HT-29 (cell line): Measurements from ENCODE around the gene DCUN1D3. TPM values are rescaled to one million over a fixed set of nuclear protein-coding genes. Genes with fewer than 3 reads are reported as not detected.

Source experiments
- DNase-seq: peaks from one replicate; pipeline ENCODE4 v3.0.0-alpha.2; 2015; ENCODE audit warnings: low spot score
- total RNA-seq: library from RNA; depleted of rRNA; stranded (reverse); fragments of >200 nt; shearing (Covaris generic); gene quantifications from 2 replicates; pipeline ENCODE4 v1.2.3, GENCODE V29; 2014

DCUN1D3 gene
- total RNA-seq, 1 experiment from 2014 or later: 8.9 TPM

DNA sequence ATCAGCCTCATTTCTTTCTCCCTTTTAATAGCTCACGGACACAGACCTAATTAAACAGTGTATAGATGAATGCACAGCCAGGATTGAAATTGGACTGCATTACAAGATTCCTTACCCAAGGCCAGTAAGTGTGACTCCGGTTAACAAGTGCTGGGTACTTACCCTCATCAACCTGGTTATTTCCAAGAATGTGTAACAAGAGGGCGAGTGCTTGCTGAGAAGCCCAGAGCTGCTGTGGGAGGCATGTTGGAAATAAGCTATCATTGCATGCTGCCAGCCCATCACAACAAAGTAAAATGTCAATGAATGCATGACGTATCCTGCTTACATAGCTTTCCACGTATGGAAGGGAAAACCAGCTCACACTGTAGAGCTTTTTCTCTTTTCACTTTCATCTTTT, 19.9 kb upstream of the DCUN1D3 start:
- DNase-seq: no peak

DNA sequence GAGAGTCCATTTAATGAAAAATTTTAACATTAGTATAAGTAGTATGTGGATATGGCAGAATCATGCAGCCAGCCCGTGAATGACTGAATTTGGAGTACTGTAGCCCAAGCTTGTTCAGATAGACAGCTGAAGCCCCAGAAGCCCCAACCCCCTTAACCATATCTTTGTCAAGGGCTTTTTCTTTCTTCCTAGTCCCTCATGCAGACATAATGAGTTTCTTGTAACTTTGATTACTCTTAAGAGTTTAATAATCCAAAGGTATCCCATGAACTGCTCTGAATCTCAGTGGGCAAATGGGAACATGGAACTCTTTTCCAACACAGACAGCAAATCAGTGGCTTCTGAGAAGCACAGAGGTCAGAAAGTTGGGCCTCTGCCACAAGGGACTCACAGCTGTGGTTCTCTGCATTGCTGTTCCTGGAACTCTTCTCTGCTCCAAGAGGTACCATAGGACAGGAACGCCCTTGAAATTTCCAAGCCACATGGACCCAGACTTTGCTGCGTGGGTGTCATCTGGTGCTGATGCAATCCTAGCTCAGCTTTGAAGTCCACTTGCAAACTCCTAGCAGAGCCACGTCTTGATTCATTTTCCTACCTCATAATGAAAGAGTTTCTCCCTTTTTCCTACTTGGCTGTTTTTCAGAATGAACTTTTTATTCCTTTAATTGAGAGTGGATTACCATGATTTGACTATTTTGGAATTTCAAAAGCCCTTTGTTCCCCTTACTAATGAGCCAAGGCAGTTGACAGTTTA, 18.5 kb upstream of the DCUN1D3 start:
- DNase-seq: no peak

DNA sequence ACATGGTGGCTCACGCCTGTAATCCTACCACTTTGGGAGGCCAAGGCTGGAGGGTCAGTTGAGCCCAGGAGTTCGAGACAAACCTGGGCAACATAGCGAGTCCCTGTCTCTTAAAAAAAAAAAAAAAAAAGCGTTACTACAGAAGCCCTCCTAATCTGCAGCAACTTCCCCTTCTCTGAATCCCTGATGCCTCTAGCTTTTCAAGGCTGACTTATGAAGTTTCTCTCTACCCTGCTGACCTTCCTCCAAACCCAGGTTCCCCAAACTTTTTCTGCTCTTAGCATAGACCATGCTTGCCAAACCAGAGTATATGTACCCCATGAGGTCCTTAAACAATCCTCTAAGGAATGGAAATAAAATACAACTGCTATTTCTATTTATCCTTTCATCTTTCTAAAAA, 16.8 kb upstream of the DCUN1D3 start:
- no peak for DNase-seq

DNA sequence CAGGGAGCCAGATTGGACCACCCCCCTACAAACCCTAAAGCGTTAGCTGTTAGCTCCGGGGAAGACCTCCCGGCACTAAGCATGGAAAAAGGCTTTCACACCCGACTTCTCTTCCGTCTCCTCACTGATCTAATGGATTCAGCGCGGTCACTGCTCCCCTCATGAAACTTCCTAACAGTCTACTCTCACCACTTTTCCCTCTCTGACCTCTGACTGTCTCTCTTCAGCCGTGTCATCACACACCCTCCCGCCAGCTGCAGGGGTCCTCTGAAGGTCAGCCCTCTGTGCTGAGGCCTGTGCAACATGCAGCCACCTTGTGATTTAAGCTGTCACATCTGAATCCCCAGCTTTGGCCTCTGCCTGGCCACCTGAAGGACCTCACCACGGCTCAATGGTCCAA, 16.1 kb upstream of the DCUN1D3 start:
- DNase-seq: no peak

DNA sequence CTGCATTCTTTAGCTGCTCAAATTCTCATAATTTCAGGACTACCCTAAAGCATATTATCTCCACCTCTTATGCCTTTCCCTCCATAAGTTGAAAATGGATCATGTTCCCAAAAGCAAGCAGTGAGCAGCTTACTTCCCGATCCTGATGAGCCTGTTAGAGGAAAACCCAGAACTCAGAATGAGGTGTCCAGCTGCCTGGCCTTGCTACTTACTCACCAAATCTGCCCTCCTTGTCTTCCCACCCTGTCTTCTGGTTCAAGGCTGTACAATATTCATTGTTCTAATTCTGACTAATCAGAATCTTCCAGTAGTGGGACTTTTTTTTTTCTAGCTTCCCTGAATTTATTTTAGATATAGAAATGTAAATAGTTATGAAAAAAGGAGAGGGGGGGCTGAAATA, 11.2 kb upstream of the DCUN1D3 start:
- DNase-seq: no peak

DNA sequence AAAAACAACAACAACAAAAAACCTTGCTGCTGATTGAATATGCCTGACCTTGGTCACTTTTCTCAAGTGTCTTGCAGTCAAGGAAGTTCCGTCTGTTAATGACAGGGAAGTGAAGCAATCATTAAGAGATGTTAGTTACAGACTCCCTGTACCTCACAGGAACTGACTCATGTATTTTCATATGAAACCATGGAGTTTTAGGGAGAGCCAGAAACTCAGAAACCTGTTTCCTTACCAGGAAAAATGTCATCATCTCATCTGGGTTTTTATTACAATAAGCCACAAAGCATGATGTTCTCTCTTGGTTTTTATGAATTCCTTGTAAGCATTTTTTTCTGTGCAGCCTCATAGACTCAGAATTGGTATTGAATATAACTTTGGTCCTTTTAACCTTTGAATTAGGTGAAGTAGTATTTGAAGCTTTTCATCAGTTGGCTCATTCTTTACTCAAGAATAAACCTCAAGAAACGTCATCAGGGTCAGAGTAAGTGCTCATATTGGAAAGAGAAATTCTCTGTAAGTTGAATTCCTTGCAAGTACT, 10.7 kb upstream of the DCUN1D3 start:
- peak; percentile 49 for DNase-seq

DNA sequence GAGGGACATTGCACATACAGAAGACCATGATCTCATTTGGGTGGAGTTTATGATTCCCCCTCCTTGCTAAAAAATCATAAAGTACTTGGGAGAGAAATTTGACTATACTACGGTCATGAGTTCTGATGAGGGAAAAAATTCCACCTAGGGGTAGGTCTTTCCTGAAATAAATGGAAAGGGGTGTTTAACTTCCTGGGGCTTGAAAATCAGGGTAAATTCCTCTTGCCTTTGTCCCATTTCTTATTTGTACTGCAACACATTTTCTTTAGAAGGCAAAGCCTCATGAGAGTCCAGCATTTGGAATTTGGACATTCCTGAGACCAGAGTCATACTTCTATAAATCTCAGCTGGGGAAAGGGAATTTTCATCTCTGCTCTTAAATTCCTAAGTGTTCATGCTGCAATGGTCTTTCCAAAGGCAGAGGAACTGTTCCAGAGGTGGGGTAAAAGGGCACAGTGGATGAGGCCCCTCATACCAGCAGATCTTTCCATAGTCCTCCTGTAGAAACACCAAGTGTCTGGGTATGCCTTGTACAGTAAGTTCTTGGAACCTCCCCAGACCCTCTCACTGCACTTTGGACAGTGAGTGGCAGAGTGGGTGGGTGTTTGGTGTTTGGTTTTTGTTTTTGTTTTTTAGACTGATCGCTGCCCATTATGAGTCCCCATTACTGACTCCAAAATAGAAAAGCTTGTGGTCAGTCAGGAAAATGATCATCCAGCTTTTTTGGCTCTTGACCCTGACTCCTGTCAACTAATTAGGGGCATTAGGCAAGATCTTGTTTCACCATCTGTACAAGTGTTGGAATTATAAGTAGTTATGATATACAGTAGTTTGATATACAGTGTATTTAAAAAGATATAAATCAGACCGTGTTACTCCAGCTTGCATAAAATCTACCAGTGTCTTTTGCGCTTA, 6.4 kb upstream of the DCUN1D3 start:
- no peak for DNase-seq

DNA sequence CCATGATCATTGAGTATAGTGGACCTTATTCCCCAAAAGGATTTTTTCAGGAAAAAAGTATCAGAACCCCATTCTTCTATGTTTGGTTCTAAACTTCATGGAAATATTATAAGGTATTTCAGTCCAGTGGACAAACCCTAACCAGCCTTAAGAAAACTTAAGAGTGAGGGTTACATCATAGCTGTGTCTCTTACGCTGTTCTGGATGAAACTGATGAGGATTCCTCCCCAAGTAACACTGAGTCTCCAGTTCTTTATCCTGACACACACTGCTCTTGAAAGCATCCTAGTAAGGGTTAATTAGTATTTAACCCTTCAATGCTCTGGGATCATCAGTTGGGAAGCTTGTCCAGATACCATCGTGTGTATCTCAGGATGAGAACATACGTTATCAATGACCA, 5.4 kb upstream of the DCUN1D3 start:
- no peak for DNase-seq

DNA sequence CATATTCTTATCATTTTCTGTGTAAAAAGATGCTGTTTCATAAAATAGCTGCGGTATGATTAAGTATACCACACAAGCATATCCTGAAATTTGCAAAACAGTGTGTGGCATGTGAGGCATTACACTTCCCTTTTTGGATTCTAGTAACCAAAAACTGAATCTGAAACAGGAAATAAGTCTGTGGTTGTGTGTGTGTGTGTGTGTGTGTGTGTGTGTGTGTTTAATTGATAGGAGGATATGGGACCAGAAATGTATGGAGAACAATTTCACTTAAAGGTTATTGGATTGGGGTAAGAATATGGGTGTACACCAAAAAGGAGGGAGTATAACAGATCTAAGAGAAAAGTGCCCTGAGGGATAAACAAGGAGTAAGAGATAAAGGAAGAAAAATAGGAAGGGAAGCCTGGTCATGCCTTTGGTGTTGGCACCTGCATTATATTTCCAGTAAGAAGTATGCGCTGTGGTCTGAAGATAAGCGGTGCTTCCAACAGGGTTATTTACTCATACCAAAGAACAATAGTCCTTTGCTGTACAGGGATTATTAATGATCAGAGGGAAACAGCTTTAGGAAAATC, 4.4 kb upstream of the DCUN1D3 start:
- peak; percentile 68 for DNase-seq

DNA sequence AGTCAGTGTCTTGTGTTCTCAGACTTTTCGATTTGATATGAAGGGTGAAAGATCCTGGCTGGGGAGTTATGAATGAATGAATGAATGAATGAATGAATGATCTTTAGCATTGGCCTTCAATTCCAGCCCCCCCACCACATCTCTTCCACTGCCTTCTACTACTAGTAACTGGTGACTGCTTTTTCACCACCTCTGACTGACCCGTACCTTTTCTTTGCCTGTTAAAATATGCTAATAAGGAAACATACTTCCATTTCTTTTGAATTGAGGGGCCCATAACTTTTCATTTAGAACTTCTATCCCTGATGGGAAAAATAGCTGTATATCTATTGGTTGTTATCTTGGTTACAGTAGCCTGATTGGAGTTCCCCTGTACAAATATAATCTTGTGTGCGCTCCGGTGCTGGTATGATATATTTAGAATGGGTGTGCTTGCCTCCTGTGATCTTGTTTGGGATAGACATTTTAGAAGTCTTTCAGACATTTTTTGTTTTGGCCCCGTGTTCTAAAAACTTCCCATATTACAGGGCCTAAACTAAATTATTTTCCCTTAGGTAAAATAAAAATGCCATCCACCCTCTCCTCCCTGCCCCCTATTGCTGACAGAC, 3.8 kb upstream of the DCUN1D3 start:
- no peak for DNase-seq

DNA sequence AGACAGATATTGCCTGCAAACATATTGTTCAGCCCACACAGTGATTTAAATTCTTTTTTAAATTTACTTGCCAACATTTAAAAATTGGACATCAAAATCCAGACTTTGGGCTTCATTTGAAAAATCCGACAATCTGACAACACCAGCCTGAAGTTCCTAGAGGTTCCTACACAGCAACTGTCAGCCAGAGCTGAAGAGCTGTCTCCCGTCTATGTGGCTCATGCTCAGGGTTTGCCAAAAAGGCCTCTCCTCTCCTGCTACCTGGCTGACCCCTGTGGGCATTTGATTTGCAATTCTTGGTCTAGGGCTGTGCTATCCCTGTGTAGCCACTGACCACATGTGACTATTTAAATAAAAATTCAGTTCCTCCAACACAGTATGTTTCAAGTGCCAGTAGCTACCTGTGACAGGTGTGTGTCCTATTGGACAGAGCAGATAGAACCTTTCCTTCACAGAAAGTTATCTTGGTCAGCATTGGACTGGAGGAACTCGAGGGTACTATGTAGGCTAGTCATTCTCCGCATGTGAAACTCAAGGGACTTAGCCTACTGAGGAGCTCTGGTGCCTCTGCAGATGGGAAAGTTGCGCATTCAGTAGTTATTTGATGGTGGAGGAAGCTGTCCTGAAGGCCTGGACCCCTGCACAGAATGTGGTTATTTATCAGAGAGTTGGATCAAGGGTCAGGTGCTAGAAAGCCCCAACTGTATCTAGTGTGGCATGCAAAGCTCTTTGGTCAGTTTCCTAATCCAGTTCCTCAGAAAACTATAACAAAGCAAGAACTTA, 3.1 kb upstream of the DCUN1D3 start:
- DNase-seq: no peak

DNA sequence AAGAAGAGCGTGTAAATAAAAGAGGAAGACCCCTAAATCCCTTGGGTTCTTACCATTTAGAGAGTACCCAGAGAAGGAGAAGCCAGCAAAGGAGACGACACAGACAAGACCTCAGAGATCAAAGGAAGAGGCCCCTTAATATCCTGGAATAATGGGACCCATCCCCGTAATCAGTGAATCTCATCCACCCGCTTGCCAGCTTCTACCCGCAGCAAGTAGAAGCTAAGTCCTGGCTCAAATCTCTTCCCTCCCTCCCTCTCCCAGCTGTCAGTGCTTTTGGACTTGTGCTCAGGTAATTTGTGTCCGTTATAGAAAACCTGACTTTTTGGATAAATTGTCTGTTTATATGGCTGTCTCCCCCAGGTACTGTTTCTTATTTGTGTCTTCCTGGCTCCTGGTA, 2.3 kb upstream of the DCUN1D3 start:
- no peak for DNase-seq

DNA sequence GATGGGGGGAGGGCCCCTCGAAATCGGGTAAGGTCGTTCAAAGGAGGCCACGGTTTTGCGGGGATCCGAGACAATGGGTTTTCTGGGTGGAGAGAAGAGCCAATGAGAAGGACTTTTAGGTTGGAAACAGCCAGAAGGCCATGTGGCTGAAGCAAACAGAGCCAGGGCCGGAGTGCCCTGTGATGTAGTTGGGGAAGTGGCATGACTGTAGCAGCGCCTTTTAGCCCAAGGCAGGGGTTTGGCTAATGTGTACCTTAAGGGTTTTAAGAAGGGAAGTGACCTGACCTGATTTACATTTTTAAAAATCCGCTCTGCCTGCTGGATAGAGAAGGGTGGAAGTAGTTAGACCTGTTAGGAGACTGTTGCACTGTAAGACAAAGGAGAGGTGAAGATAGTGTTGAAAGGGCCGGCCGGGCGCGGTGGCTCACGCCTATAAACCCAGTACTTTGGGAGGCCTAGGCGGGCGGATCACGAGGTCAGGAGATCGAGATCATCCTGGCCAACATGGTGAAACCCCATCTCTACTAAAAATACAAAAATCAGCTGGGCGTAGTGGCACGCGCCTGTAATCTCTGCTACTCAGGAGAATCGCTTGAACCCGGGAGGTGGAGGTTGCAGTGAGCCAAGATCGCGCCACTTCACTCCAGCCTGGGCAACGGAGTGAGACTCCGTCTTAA, 1.4 kb upstream of the DCUN1D3 start:
- DNase-seq: peak; percentile 83

DNA sequence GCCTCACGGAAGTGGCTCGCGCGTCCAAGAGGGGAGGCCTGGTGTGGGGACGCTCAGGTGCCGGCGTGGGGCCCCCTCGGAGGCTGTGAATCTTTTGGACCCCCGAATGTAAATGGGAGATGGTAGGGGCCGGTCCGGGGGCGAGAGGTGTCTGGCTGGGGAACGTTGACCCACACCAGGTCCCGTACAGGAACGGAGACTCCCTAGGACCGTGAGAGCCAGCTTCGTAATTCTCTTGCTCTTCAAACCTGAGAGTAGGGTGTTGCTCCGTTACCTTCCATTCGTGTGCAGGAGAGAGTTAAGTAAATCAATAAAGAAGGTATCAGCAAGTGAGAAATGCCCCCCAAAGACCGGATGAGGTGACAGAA, 894 bp upstream of the DCUN1D3 start:
- DNase-seq: no peak

DNA sequence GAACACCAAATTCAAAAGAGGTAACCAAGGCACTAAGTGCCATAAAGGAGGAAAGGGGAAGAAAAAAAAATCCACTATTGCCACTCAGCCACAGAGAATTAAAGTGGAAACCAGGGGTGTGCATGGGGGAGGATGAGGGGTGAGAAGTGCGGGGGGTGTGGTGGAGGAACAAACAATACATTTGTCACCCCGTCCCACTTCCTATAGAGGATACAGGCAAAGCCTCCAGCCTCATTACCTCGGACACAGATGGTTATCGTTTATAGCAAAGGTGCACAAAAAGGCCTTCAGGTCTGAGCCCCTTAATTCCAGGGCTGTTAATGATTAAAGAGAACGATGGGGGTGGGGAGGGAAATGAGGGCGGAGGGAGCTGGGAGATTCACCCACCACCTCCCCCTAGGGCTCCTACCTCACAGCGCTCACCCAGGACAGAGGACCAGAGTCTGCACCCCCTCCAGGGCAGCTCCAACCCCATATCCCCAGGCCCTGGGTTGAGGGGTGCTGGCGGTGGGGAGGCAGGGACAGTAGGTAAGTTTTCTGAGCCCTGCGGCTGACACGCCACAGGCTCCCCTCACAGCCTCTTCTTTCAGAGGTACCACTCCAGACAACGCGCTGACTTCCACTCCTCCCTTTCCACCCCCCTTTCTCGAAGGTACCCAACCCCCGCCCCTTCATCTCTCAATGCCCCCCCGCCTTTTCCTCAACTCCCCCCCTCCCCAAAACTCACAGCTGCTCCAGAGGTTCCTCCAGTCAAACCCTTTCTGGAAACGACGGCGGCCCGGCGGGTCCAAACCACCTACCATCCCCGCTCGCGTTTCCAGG, 470 bp downstream of the DCUN1D3 start:
- peak; percentile 44 for DNase-seq

DNA sequence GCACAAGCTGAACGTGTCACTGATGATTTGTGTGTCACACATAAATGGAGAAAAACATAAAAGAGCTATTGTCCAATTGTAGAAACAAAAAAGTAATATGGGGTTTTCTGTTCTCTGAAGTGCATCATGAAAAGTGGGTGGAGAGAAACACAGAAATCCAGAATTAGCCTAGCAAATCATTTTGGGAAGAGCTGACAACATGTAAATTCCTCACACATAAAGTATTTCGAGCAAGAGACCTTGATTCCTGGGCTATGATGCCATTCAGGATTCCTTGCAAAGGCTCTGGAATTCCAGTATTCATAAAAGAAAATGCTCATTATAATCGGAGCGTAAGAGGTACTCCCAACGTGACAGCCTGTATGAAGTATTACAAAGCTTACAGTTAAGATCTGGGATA, 1.1 kb downstream of the DCUN1D3 start:
- no peak for DNase-seq

DNA sequence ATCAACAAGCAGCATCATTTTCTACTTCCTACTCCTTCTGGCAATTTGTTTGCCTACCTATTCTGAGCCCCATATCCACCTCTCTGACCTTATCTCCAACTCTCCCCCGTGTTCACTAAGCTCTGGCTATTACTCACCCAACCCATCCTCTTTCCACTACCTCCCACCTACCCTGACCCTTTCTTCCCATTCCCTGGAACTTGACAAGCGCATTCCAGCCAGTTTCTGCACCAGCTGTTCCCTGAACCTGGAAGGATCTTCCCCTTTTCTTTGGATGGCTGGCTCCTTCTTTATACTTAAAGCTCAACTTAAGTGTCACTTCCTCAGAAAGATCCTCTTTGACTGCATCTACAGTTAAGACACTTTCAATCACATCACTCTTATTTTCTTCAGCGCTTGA, 2.2 kb downstream of the DCUN1D3 start:
- DNase-seq: no peak

DNA sequence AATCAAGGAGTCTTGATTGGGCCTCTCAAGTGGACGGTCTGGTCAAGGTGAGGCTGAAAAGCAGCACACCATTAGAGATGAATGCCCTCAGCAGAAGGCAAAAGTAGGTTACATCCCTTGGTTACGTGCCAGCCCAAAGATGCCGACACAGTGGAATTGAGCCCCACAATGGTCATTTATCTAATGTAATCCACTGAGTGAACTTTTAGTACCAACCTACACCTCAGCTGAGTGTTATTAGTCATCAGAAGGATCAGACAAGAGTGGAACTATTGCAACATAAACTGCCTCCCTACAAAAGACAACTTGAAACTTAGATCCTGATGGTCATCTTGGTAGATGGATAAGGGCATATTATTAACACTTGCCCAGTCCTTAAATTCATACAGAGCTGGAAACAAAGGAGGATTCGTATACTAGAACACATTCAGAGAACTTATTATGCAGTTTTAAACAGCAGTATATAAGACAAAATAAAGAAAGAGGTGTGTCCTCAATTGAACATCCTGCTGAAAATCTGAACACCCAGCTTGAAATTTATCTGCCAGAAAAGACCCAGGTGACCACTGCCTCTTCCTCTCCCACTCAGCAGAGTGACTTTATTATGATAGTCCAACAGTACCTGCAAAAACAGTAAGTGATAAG, 2.8 kb downstream of the DCUN1D3 start:
- DNase-seq: no peak

DNA sequence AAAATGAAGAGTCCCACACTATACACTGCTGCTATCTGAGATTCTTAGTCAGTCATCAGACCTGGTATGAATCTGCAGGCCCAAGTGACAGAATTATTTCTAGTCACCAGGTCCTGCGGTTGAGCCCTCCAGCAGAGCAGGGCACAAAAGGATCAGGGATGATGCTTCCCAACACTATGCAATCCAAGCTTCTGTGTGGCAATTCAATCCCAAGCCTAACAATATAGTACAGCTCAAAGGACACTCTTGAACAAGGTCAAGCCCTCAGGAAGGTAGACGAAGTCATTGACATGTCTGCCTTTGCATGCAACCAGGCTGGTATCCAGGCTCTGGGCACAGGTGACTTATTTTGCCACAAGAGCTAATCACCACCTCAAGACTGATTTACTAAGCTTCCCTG, 5.8 kb downstream of the DCUN1D3 start:
- DNase-seq: no peak
